ENCODE results near the gene WDR43.

The WDR43 gene

GRCh38 chr2:28901841-28902240, 7.4 kb downstream of the WDR43 start:
- H3K36me3 ChIP-seq (ENCODE audit: control insufficient read depth, low read length): peaks cover 96% of the 10 kb centered on the region
- H4K20me1 ChIP-seq (ENCODE audit: control insufficient read depth, insufficient read depth, low read depth, low read length): peaks cover 61% of the 10 kb centered on the region
- no peaks in the 10 kb centered on the region for H3K9me3 ChIP-seq (ENCODE audit: control insufficient read depth, insufficient read depth, low read length)
- H3K4me2 ChIP-seq (ENCODE audit: low read length): no peak overlapping the region
- H3K27ac ChIP-seq (ENCODE audit: low read depth, low read length): no peak overlapping the region
- TF ChIP-seq, protein P1, sequence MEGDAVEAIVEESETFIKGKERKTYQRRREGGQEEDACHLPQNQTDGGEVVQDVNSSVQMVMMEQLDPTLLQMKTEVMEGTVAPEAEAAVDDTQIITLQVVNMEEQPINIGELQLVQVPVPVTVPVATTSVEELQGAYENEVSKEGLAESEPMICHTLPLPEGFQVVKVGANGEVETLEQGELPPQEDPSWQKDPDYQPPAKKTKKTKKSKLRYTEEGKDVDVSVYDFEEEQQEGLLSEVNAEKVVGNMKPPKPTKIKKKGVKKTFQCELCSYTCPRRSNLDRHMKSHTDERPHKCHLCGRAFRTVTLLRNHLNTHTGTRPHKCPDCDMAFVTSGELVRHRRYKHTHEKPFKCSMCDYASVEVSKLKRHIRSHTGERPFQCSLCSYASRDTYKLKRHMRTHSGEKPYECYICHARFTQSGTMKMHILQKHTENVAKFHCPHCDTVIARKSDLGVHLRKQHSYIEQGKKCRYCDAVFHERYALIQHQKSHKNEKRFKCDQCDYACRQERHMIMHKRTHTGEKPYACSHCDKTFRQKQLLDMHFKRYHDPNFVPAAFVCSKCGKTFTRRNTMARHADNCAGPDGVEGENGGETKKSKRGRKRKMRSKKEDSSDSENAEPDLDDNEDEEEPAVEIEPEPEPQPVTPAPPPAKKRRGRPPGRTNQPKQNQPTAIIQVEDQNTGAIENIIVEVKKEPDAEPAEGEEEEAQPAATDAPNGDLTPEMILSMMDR (IDR thresholded peaks at IDR 0.05; ENCODE audit: low read depth, low read length, poor library complexity, severe bottlenecking): no peak
- no peak for TF ChIP-seq EZH2phosphoT487 (IDR thresholded peaks at IDR 0.05; ENCODE audit: borderline replicate concordance, low read length)
- peaks cover 13% of the 10 kb centered on the region; the same call in 1 of the 2 replicates for H3F3A ChIP-seq (ENCODE audit: control insufficient read depth, insufficient read depth)
- peaks cover 100% of the 10 kb centered on the region for H3K79me2 ChIP-seq (ENCODE audit: control insufficient read depth, low read length)
- no peak overlapping the region for H3K4me3 ChIP-seq (ENCODE audit: low read length)
- H3K27me3 ChIP-seq (ENCODE audit: control insufficient read depth, low read length): no peaks in the 10 kb centered on the region
- no peaks in the 10 kb centered on the region for H3K9me2 ChIP-seq (replicated peaks; ENCODE audit: control insufficient read depth, low read length)
- H3K4me1 ChIP-seq (ENCODE audit: control insufficient read depth, low read length): peaks cover 24% of the 10 kb centered on the region

GRCh38 chr2:28902584-28902983, 8.1 kb downstream of the WDR43 start:
- H3F3A ChIP-seq (ENCODE audit: control insufficient read depth, insufficient read depth): peaks cover 13% of the 10 kb centered on the region; the same call in 1 of the 2 replicates
- peaks cover 56% of the 10 kb centered on the region for H4K20me1 ChIP-seq (ENCODE audit: control insufficient read depth, insufficient read depth, low read depth, low read length)
- peaks cover 100% of the 10 kb centered on the region for H3K79me2 ChIP-seq (ENCODE audit: control insufficient read depth, low read length)
- H3K9me2 ChIP-seq (replicated peaks; ENCODE audit: control insufficient read depth, low read length): no peaks in the 10 kb centered on the region
- TF ChIP-seq EZH2phosphoT487 (IDR thresholded peaks at IDR 0.05; ENCODE audit: borderline replicate concordance, low read length): no peak
- TF ChIP-seq, protein P1 (IDR thresholded peaks at IDR 0.05; ENCODE audit: low read depth, low read length, poor library complexity, severe bottlenecking): no peak
- peaks cover 96% of the 10 kb centered on the region for H3K36me3 ChIP-seq (ENCODE audit: control insufficient read depth, low read length)
- peaks cover 17% of the 10 kb centered on the region for H3K4me1 ChIP-seq (ENCODE audit: control insufficient read depth, low read length)
- H3K4me3 ChIP-seq (ENCODE audit: low read length): no peak overlapping the region
- no peak overlapping the region for H3K4me2 ChIP-seq (ENCODE audit: low read length)
- no peak overlapping the region for H3K27ac ChIP-seq (ENCODE audit: low read depth, low read length)
- H3K27me3 ChIP-seq (ENCODE audit: control insufficient read depth, low read length): no peaks in the 10 kb centered on the region
- no peaks in the 10 kb centered on the region for H3K9me3 ChIP-seq (ENCODE audit: control insufficient read depth, insufficient read depth, low read length)

- Histone ChIP-seq H3K9me2 (replicated peaks; ENCODE audit: control insufficient read depth, low read length) (no peaks in the 10 kb centered on the region), H3K79me2 (ENCODE audit: control insufficient read depth, low read length) (peaks cover 100% of the 10 kb centered on the region), H3K4me2 (ENCODE audit: low read length) (no peak overlapping the region), H3K36me3 (ENCODE audit: control insufficient read depth, low read length) (peaks cover 99% of the 10 kb centered on the region), H3K9me3 (ENCODE audit: control insufficient read depth, insufficient read depth, low read length) (no peaks in the 10 kb centered on the region), H4K20me1 (ENCODE audit: control insufficient read depth, insufficient read depth, low read depth, low read length) (peaks cover 47% of the 10 kb centered on the region), H3K27ac (ENCODE audit: low read depth, low read length) (no peak overlapping the region), H3K27me3 (ENCODE audit: control insufficient read depth, low read length) (no peaks in the 10 kb centered on the region), H3K4me3 (ENCODE audit: low read length) (no peak overlapping the region), H3F3A (ENCODE audit: control insufficient read depth, insufficient read depth) (peaks cover 10% of the 10 kb centered on the region; the same call in 1 of the 2 replicates), H3K4me1 (ENCODE audit: control insufficient read depth, low read length) (peaks cover 2% of the 10 kb centered on the region)
- TF ChIP-seq, protein P1 (IDR thresholded peaks at IDR 0.05; ENCODE audit: low read depth, low read length, poor library complexity, severe bottlenecking): no peak
- no peak for TF ChIP-seq EZH2phosphoT487 (IDR thresholded peaks at IDR 0.05; ENCODE audit: borderline replicate concordance, low read length)
Measured at GRCh38 chr2:28904295-28904694, 9.8 kb downstream of the WDR43 start.
